GM19025 (cell line): Measurements from ENCODE around the gene VEZT.
A peak's percentile ranks its signal among the peaks of the same experiment; 100 is the strongest.

ENCODE experiments used
- ATAC-seq: cut with Tn5 transposase; IDR thresholded peaks from one replicate; pipeline ENCODE4 v1.9.1; 2021; ENCODE audit warnings: mild to moderate bottlenecking, low read depth, moderate library complexity; ENCODE audit not compliant: unreplicated experiment

The VEZT gene

GRCh38 chr12:95200128-95200894 is 17.3 kb upstream of the VEZT start:
- ATAC-seq, result no peak

- ATAC-seq, result no peak
Observed at GRCh38 chr12:95201056-95201670, 16.4 kb upstream of the VEZT start.

- ATAC-seq, result no peak
Observed at GRCh38 chr12:95202691-95203486, 14.7 kb upstream of the VEZT start.

GRCh38 chr12:95203487-95204030 is 14.0 kb upstream of the VEZT start:
- ATAC-seq, result no peak

GRCh38 chr12:95204141-95204866 is 13.3 kb upstream of the VEZT start:
- ATAC-seq, result no peak

- ATAC-seq, result no peak
Observed at GRCh38 chr12:95205016-95205624, 12.5 kb upstream of the VEZT start.

- no peak for ATAC-seq
Observed at GRCh38 chr12:95205685-95206084, 11.9 kb upstream of the VEZT start.

GRCh38 chr12:95206916-95207315 is 10.7 kb upstream of the VEZT start:
- no peak for ATAC-seq

- ATAC-seq, result no peak
Observed at GRCh38 chr12:95207407-95207806, 10.2 kb upstream of the VEZT start.

GRCh38 chr12:95208678-95209077 is 8.9 kb upstream of the VEZT start:
- ATAC-seq, result no peak

- no peak for ATAC-seq
Observed at GRCh38 chr12:95212586-95212985, 5.0 kb upstream of the VEZT start.

- ATAC-seq, result no peak
Observed at GRCh38 chr12:95213119-95213518, 4.5 kb upstream of the VEZT start.

GRCh38 chr12:95213928-95214327 is 3.7 kb upstream of the VEZT start:
- ATAC-seq, result no peak

GRCh38 chr12:95214466-95214865 is 3.1 kb upstream of the VEZT start:
- ATAC-seq, result no peak

GRCh38 chr12:95215949-95216348 is 1.7 kb upstream of the VEZT start:
- no peak for ATAC-seq

- peak; percentile 18 for ATAC-seq
Observed at GRCh38 chr12:95216711-95217376, 763 bp upstream of the VEZT start.

GRCh38 chr12:95218150-95219133 is 835 bp downstream of the VEZT start:
- no peak for ATAC-seq

GRCh38 chr12:95220190-95220589 is 2.6 kb downstream of the VEZT start:
- no peak for ATAC-seq
